HEK293 (cell line): Measurements from ENCODE around the gene TNIP1.

Source experiments
- CTCF ChIP-seq: fragments of 450-650 bp; formaldehyde crosslinking; IDR thresholded peaks from 2 replicates; pipeline ENCODE4 v1.5.1; 2016; ENCODE audit warnings: missing biosample characterization, missing genetic modification characterization
- PRDM4 ChIP-seq: fragments of 450-650 bp; formaldehyde crosslinking; IDR thresholded peaks from 2 replicates; pipeline ENCODE4 v1.5.1; 2017; ENCODE audit warnings: missing biosample characterization, missing genetic modification characterization
- ZBTB7A ChIP-seq: fragments of 450-650 bp; formaldehyde crosslinking; IDR thresholded peaks from 2 replicates; pipeline ENCODE4 v1.5.1; 2016; ENCODE audit warnings: low read depth, missing biosample characterization, missing genetic modification characterization
- ZNF133 ChIP-seq: fragments of 450-650 bp; formaldehyde crosslinking; IDR thresholded peaks from 2 replicates; pipeline ENCODE4 v1.5.1; 2016; ENCODE audit warnings: missing biosample characterization, missing genetic modification characterization
- ZNF155 ChIP-seq: fragments of 450-650 bp; formaldehyde crosslinking; IDR thresholded peaks from 2 replicates; pipeline ENCODE4 v1.5.1; 2016; ENCODE audit warnings: missing biosample characterization, missing genetic modification characterization
- ZNF580 ChIP-seq: fragments of 450-650 bp; formaldehyde crosslinking; IDR thresholded peaks from 2 replicates; pipeline ENCODE4 v1.5.1; 2016; ENCODE audit warnings: missing biosample characterization, missing genetic modification characterization

GRCh38 chr5:151051931-151052608 is 28.8 kb downstream of the TNIP1 start:
- TF ChIP-seq CTCF = no peak
- TF ChIP-seq ZBTB7A (tag by site-specific recombination) = no peak
- no peak for TF ChIP-seq ZNF155 (tag by site-specific recombination)
- TF ChIP-seq ZNF133 (tag by site-specific recombination) = no peak
- TF ChIP-seq PRDM4 (tag by site-specific recombination) = no peak
- TF ChIP-seq ZNF580 (tag by site-specific recombination) = no peak
